DMS153 (cell line): Measurements from ENCODE around the gene POLDIP3.

Experiments
- DNase-seq: peaks from one replicate; lab custom pipeline; 2025; lab: John Stamatoyannopoulos, UW

POLDIP3 gene

GRCh38 chr22:42642806-42643633 is 28.3 kb upstream of the POLDIP3 start:
- no peak for DNase-seq

GRCh38 chr22:42641801-42642413 is 27.2 kb upstream of the POLDIP3 start:
- DNase-seq = no peak

DNA sequence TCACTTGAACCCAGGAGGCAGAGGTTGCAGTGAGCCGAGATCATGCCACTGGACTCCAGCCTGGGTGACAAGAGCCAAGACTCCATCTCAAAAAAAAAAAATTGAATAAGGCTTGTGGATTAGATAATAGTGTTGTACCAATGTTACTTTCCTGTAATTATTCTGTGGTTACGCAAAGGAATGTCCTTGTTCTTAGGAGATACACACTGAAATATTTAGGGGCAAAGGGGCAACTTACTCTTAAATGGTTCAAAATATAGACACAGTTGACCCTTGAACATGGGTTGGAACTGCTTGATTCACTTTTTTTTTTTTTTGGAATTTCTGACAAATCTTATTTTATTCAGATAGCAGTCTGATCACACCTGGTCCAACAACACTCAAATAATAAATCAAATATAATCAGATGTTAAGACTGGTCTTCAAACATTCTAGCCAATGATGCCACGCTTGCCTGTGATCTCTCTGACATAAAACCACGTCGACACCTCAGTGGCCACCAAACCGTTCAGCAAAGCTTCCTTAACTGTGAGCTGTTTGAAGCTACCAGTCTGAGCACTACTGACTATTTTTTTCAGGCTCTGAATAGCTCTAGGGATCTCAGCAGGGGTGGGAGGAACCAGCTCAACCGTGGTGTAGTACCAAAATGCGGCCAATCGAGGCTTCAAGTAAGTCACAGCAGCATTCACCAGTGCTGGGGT is 25.0 kb upstream of the POLDIP3 start:
- DNase-seq = no peak

DNA sequence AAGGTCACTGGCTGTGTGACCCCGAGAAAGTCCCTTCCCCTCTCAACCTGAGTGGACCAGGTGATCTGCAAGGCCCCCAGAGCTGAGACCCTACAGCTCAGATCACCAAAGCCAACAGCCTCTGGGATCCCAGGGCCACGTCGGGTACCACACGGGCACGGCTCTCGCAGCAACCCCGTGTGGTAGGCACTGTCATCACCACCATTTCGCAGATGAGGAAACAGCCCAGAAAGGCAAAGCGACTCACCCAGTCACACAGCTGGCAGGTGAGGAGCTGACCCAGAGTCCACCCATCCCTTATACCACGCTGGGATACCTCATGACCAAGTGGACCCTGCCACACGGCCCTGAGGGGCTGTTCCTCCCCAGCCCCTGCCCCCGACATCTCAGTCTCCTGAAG is 22.9 kb upstream of the POLDIP3 start:
- no peak for DNase-seq

GRCh38 chr22:42636506-42636905 is 21.8 kb upstream of the POLDIP3 start:
- DNase-seq = no peak

DNA sequence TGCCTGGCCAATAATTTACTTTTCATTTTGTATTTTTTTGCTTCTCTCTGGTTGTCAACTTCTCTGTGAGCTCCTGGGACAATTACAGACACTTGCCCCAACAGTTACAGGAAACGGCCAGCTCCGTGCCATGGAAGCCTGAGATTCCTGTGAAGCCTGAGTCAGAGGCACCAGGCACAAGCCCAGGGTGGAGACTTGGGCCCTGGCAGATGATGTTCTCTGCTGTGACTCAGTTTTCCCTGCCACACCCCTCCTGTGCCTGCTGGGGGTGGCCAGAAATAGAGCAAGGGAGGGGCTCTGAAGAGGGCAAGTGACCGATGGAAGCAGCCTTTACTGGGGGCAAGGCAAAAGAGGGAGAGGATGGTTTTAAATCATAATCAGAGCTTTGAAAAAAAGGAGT is 20.8 kb upstream of the POLDIP3 start:
- no peak for DNase-seq

- DNase-seq = no peak
Measured at GRCh38 chr22:42633013-42633412, 18.3 kb upstream of the POLDIP3 start.

- no peak for DNase-seq
Measured at GRCh38 chr22:42632096-42632495, 17.4 kb upstream of the POLDIP3 start.

- no peak for DNase-seq
Measured at GRCh38 chr22:42630901-42631602, 16.4 kb upstream of the POLDIP3 start.

- no peak for DNase-seq
Measured at GRCh38 chr22:42630211-42630610, 15.5 kb upstream of the POLDIP3 start.

DNA sequence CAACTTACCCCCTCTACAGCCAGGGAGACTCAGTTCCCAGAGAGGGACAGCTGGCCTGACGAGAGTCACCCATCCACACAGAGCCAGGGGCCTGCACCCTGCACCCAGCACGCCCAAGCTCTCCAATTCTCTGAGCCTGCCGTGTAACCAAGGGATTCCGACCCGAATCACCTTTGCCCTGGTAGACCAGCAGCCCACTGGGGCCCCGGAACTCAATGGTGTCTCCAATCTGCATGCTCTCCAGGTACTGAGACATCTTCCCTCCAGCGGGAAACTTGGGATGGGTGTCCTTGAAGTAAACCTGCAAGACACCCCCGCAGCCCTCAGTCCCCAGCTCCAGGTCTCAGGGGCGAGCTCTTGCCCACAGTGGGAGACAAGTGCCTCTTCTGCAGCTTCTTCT is 13.3 kb upstream of the POLDIP3 start:
- no peak for DNase-seq

- no peak for DNase-seq
Measured at GRCh38 chr22:42626951-42627625, 12.4 kb upstream of the POLDIP3 start.

- DNase-seq = no peak
Measured at GRCh38 chr22:42626431-42626830, 11.7 kb upstream of the POLDIP3 start.

DNA sequence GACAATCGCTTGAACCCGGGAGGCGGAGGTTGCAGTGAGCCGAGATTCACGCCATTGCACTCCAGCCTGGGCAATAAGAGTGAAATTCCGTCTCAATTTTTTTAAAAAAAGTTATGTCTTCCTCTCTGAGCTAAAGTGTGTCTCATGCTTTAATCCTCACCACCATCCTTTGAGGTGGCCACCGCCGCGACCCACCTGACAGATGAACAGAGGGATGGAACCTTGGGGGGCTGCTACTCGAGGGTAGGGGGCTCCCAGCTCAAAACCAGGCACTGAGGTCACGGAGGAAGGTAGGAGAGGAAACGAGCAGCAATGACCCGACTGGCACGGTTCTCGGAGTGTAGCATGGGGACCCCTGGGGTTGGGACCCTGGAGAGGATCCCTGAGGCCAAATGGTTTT is 10.7 kb upstream of the POLDIP3 start:
- no peak for DNase-seq

GRCh38 chr22:42624551-42625106 is 9.9 kb upstream of the POLDIP3 start:
- DNase-seq = no peak

DNA sequence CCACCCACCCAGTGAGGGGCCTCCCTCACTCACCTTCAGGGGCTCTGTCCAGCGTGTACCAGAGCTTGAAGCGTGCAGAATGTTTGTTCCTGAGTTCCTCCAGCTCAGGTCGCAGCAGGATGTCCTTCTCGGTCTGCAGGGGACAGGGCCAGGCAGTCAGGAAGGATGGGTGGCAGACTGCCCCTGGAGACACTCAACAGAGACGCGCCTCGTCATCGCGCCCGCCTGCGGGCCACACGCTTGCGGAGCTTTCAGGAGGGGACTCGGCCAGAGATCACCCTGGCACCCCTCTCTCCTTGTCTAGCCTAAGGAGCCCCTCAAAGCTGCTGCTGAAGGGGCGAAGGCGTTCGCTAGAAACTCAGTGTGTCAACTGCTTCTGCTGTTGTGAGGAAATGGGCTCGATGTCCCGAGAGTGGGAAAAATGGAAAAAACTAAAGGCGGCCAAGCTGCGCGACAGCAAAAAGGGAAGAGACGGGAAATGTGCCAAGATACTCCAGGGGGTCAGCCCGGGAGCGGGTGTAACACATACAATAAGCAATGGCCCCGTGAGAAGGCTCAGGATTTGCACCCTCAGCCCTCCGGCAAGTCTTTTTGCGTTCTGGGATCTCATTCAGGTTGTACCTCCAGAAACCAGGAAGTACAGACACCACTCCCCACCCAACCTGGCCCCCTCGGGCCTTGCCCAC is 9.2 kb upstream of the POLDIP3 start:
- no peak for DNase-seq

DNA sequence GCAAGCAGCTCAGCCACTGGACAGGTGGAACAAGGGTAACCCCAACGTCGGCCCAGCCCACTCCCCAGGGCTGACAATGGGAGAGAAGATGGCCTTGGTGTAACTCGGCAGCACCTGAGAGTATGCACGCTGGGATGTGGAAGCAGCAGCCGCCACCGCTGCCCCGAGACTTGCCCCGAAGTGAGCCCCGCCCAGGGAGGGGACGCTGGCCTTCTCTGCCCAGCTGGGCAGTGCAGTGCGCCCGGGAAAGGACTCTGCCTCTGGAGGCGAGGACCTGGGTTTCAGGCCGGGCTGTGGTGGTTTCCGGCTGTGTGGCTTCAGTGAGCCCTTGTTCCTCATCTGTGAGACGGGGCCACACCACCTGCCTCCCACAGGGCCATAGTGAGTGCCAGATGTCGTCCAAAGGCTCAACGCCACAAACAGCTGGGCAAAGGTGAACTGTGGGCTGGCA is 8.6 kb upstream of the POLDIP3 start:
- no peak for DNase-seq

- DNase-seq = no peak
Measured at GRCh38 chr22:42622061-42622710, 7.5 kb upstream of the POLDIP3 start.

GRCh38 chr22:42621505-42622002 is 6.9 kb upstream of the POLDIP3 start:
- DNase-seq = no peak

GRCh38 chr22:42620084-42620483 is 5.4 kb upstream of the POLDIP3 start:
- DNase-seq = no peak
